PC-3 (cell line): ENCODE results near the gene IFT122.

ENCODE experiments used
- CTCF ChIP-seq: fragments of 300-600 bp; sonication (generic); conservative IDR thresholded peaks from 2 replicates; pipeline ENCODE4 v1.5.1; 2017; ENCODE audit warnings: antibody characterized with exemption, low read depth, mild to moderate bottlenecking, low read length
- EZH2 ChIP-seq: fragments of 300-600 bp; sonication (generic); IDR thresholded peaks from one replicate; pipeline ENCODE4 v1.6.1; 2017; ENCODE audit warnings: antibody characterized with exemption, mild to moderate bottlenecking, low read length; ENCODE audit not compliant: unreplicated experiment
- EZH2phosphoT487 ChIP-seq: fragments of 300-600 bp; sonication (generic); IDR thresholded peaks from 2 replicates; pipeline ENCODE4 v1.6.1; 2018; ENCODE audit warnings: mild to moderate bottlenecking, antibody characterized with exemption, low read length, borderline replicate concordance

DNA sequence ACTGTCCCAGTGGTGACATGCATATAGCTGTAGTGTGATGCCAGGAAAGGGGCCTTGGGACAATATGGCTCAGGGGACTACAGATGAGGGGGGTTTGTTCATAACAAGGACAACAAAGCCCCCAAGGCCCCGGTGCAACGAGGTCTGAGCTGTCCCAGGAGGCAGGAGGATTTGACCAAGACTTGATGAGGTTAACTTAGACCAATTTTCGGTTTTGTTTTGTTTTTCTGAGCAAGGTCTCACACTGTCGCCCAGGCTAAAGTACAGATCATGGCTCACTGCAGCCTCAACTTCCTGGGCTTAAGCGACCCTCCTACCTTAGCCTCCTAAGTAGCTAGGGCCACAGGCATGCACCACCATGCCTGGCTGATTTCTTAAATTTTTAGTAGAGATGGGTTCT lies 35.4 kb upstream of the IFT122 start:
- TF ChIP-seq CTCF = no peak
- TF ChIP-seq EZH2 = no peak
- TF ChIP-seq EZH2phosphoT487 = no peak
